ENCODE measurements around the gene SPATA24.

The SPATA24 gene

GRCh38 chr5:139404484-139404840, 573 bp upstream of the SPATA24 start:
- no peak for TF ChIP-seq CTCF (IDR thresholded peaks at IDR 0.05; ENCODE audit: low read depth, low read length, missing control alignments)
- in situ Hi-C loops (cut with HindIII; ENCODE audit: low sequenced_read_pairs) = no loop called here
- no peak overlapping the region for H3K4me3 ChIP-seq (ENCODE audit: low read depth, low read length)
- no peak for DNase-seq (ENCODE audit: low read depth)

GRCh38 chr5:139403418-139403786, 487 bp downstream of the SPATA24 start:
- no peak for TF ChIP-seq CTCF (IDR thresholded peaks at IDR 0.05; ENCODE audit: low read depth, low read length, missing control alignments)
- no peak for DNase-seq (ENCODE audit: low read depth)
- H3K4me3 ChIP-seq (ENCODE audit: low read depth, low read length) = peak overlapping the region; percentile 54
- in situ Hi-C loops (cut with HindIII; ENCODE audit: low sequenced_read_pairs) = no loop called here

- in situ Hi-C loops (cut with HindIII; ENCODE audit: low sequenced_read_pairs) = no loop called here
- no peak overlapping the region for H3K4me3 ChIP-seq (ENCODE audit: low read depth, low read length)
- TF ChIP-seq CTCF (IDR thresholded peaks at IDR 0.05; ENCODE audit: low read depth, low read length, missing control alignments) = peak; percentile 35
- no peak for DNase-seq (ENCODE audit: low read depth)
Measured at GRCh38 chr5:139402561-139403158, 1.2 kb downstream of the SPATA24 start.

- in situ Hi-C loops (cut with HindIII; ENCODE audit: low sequenced_read_pairs) = no loop called here
- no peak for DNase-seq (ENCODE audit: low read depth)
- no peak for TF ChIP-seq CTCF (IDR thresholded peaks at IDR 0.05; ENCODE audit: low read depth, low read length, missing control alignments)
- no peak overlapping the region for H3K4me3 ChIP-seq (ENCODE audit: low read depth, low read length)
Measured at GRCh38 chr5:139401546-139401945, 2.3 kb downstream of the SPATA24 start.

- DNase-seq (ENCODE audit: low read depth) = no peak
- in situ Hi-C loops (cut with HindIII; ENCODE audit: low sequenced_read_pairs) = no loop called here
- TF ChIP-seq CTCF (IDR thresholded peaks at IDR 0.05; ENCODE audit: low read depth, low read length, missing control alignments) = no peak
- H3K4me3 ChIP-seq (ENCODE audit: low read depth, low read length) = no peak overlapping the region
Measured at GRCh38 chr5:139399501-139400121, 4.3 kb downstream of the SPATA24 start.

- H3K4me3 ChIP-seq (ENCODE audit: low read depth, low read length) = no peak overlapping the region
- in situ Hi-C loops (cut with HindIII; ENCODE audit: low sequenced_read_pairs) = no loop called here
- TF ChIP-seq CTCF (IDR thresholded peaks at IDR 0.05; ENCODE audit: low read depth, low read length, missing control alignments) = no peak
- no peak for DNase-seq (ENCODE audit: low read depth)
Measured at GRCh38 chr5:139397921-139398320, 6.0 kb downstream of the SPATA24 start.

All from astrocyte of the cerebellum (primary cell).